Mesodermal cell (in vitro differentiated cells): ENCODE data around the gene LMCD1.

ENCODE experiments used
- H3K27ac ChIP-seq: 2 replicates; pipeline ENCODE4 v1.7.0; 2013; ENCODE audit warnings: mild to moderate bottlenecking, low read depth, low read length, moderate library complexity; ENCODE audit not compliant: severe bottlenecking
- H3K36me3 ChIP-seq: 2 replicates; pipeline ENCODE4 v1.7.1; 2013; ENCODE audit warnings: mild to moderate bottlenecking, low read length, moderate library complexity; ENCODE audit not compliant: control insufficient read depth, insufficient read depth
- H3K4me1 ChIP-seq: one replicate; pipeline ENCODE4 v1.7.1; 2013; ENCODE audit warnings: mild to moderate bottlenecking, low read length; ENCODE audit not compliant: insufficient read depth, control insufficient read depth, poor library complexity, severe bottlenecking
- H3K4me3 ChIP-seq: 2 replicates; pipeline ENCODE4 v1.7.0; 2013; ENCODE audit warnings: low read length, control low read depth, mild to moderate bottlenecking; ENCODE audit not compliant: insufficient read depth, poor library complexity, severe bottlenecking; ENCODE audit errors: extremely low read depth
- H3K9me3 ChIP-seq: 2 replicates; pipeline ENCODE4 v1.7.1; 2013; ENCODE audit warnings: mild to moderate bottlenecking, low read length, moderate library complexity; ENCODE audit not compliant: control insufficient read depth
- WGBS, 2 experiments: methylation state at CpG; one replicate each; pipeline ENCODE4 v1.1.5; 2013; ENCODE audit warnings: missing lambda C conversion rate in 2 of 2; ENCODE audit not compliant: insufficient coverage in 2 of 2; 5-methylcytosine and 5-hydroxymethylcytosine counted together

Gene LMCD1

GRCh38 chr3:8460815-8461456 is 40.7 kb upstream of the LMCD1 start:
- Histone ChIP-seq H3K27ac (no peak overlapping the region), H3K9me3 (no peaks in the 10 kb centered on the region), H3K36me3 (no peaks in the 10 kb centered on the region), H3K4me3 (no peak overlapping the region), H3K4me1 (peaks cover 3% of the 10 kb centered on the region)
- no CpG with 5 or more reads among the region's 3 CpGs for WGBS, 2 experiments

DNA sequence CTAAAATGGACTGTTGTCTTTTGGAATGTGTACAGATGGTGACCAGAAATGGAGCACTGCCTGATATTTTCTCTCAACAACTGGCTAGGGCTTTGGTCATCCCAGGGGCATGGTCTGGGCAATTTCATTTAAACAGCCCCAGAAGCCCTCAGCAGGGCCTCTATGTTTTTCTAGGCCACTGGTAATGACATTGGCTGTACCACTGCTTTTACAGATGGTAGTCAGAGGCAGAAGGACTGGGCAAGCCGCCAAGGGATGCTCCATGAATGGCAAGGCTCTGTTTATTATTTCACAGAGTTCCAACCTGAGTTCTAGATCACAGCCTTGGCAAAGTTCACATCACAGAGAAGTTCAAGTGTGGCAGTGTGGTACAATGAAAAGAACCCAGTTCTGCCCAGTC is 37.0 kb upstream of the LMCD1 start:
- H3K4me1 ChIP-seq, result no peaks in the 10 kb centered on the region
- WGBS, 2 experiments, result 90 to 100% methylated on average over 1 of the region's 1 CpG
- H3K4me3 ChIP-seq, result no peak overlapping the region
- H3K27ac ChIP-seq, result no peak overlapping the region
- H3K36me3 ChIP-seq, result no peaks in the 10 kb centered on the region
- no peaks in the 10 kb centered on the region for H3K9me3 ChIP-seq

GRCh38 chr3:8466526-8466925 is 35.1 kb upstream of the LMCD1 start:
- Histone ChIP-seq H3K4me1 (no peaks in the 10 kb centered on the region), H3K4me3 (no peak overlapping the region), H3K36me3 (no peaks in the 10 kb centered on the region), H3K9me3 (no peaks in the 10 kb centered on the region), H3K27ac (no peak overlapping the region)
- WGBS, 2 experiments, result no CpG with 5 or more reads among the region's 1 CpG

DNA sequence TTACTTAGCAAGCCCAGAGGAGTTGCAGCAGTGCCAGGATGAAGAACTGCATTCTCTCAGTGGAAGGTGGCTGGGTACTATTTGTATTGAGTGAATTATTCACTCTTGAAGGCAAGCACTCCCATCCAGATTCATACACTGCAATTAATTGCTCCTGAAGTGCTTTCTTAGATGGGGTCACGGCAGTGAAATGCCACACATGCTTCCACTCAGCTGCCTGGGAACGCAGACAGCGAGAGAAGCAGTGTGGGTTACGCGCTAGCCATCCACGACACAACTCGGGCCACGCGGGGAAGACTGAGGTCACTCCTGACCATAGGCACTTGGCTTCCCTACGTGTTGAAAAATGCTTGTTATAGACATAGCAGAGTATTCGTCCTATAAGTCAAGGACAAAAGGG is 30.8 kb upstream of the LMCD1 start:
- WGBS, 2 experiments, result 87 to 89% methylated on average over 10 to 11 of the region's 11 CpGs
- Histone ChIP-seq H3K4me1 (no peaks in the 10 kb centered on the region), H3K4me3 (no peak overlapping the region), H3K9me3 (no peaks in the 10 kb centered on the region), H3K36me3 (no peaks in the 10 kb centered on the region), H3K27ac (no peak overlapping the region)

- WGBS, 2 experiments, result 56 to 80% methylated on average over 1 to 2 of the region's 2 CpGs
- Histone ChIP-seq H3K4me3 (no peak overlapping the region), H3K4me1 (no peaks in the 10 kb centered on the region), H3K27ac (no peak overlapping the region), H3K36me3 (no peaks in the 10 kb centered on the region), H3K9me3 (no peaks in the 10 kb centered on the region)
Measured at GRCh38 chr3:8472549-8472948, 29.1 kb upstream of the LMCD1 start.

DNA sequence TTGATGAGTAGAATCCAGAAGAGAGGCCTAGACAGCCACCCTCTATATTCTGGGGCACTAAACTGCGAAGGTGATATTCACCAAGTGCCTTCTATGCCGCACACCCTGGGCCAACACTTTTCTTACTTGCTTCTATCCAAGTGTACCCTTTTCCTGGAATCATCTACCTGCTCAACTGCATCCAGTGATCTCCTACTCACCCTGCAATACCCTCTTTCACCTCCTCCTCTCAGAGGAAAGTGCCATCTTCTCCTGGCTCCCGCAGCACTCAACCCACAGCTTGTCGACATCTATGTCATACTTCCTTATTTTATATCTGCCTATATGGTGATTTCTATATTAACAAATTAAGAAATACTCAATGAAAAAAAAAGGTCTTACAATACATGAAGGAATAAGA is 28.6 kb upstream of the LMCD1 start:
- WGBS, 2 experiments, result 93 to 97% methylated on average over 2 of the region's 4 CpGs
- Histone ChIP-seq H3K27ac (no peak overlapping the region), H3K36me3 (no peaks in the 10 kb centered on the region), H3K4me3 (no peak overlapping the region), H3K9me3 (no peaks in the 10 kb centered on the region), H3K4me1 (no peaks in the 10 kb centered on the region)

DNA sequence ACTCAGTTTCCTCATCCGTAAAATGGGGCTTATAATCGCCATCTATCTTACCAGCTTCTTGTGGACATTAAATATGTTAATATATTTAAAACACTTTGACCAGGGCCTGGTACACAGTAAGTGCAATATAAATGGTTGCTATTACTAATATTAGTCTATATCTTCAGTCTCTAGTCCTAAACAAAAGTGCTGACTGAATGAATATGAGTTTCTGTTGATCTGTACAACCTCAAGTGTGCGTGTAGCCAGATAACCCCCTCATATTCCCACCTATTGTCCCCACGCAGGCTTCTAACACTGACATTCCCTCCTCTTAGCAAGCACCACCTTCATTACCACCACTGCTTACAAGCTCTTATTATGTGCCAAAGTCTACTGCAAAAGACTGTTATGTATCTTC is 27.6 kb upstream of the LMCD1 start:
- H3K4me1 ChIP-seq, result no peaks in the 10 kb centered on the region
- H3K27ac ChIP-seq, result no peak overlapping the region
- no peaks in the 10 kb centered on the region for H3K36me3 ChIP-seq
- WGBS, 2 experiments, result 80 to 100% methylated on average over 1 of the region's 4 CpGs
- H3K4me3 ChIP-seq, result no peak overlapping the region
- H3K9me3 ChIP-seq, result no peaks in the 10 kb centered on the region

GRCh38 chr3:8474991-8475390 is 26.6 kb upstream of the LMCD1 start:
- no peaks in the 10 kb centered on the region for H3K36me3 ChIP-seq
- H3K9me3 ChIP-seq, result no peaks in the 10 kb centered on the region
- no peak overlapping the region for H3K4me3 ChIP-seq
- WGBS, 2 experiments, result 90% methylated on average over 2 of the region's 2 CpGs; no CpG with 5 or more reads in 1 of the 2 experiments
- H3K4me1 ChIP-seq, result no peaks in the 10 kb centered on the region
- no peak overlapping the region for H3K27ac ChIP-seq

- Histone ChIP-seq H3K4me1 (peaks cover 5% of the 10 kb centered on the region), H3K27ac (no peak overlapping the region), H3K36me3 (no peaks in the 10 kb centered on the region), H3K4me3 (no peak overlapping the region), H3K9me3 (peaks cover 12% of the 10 kb centered on the region)
- WGBS, 2 experiments, result 0 to 100% methylated on average over 1 of the region's 3 CpGs
Measured at GRCh38 chr3:8480699-8481098, 20.9 kb upstream of the LMCD1 start.

- H3K27ac ChIP-seq, result no peak overlapping the region
- no peak overlapping the region for H3K4me3 ChIP-seq
- peaks cover 12% of the 10 kb centered on the region for H3K9me3 ChIP-seq
- H3K36me3 ChIP-seq, result no peaks in the 10 kb centered on the region
- 86% methylated on average over 1 of the region's 2 CpGs; no CpG with 5 or more reads in 1 of the 2 experiments for WGBS, 2 experiments
- peaks cover 5% of the 10 kb centered on the region for H3K4me1 ChIP-seq
Measured at GRCh38 chr3:8481380-8481779, 20.2 kb upstream of the LMCD1 start.

DNA sequence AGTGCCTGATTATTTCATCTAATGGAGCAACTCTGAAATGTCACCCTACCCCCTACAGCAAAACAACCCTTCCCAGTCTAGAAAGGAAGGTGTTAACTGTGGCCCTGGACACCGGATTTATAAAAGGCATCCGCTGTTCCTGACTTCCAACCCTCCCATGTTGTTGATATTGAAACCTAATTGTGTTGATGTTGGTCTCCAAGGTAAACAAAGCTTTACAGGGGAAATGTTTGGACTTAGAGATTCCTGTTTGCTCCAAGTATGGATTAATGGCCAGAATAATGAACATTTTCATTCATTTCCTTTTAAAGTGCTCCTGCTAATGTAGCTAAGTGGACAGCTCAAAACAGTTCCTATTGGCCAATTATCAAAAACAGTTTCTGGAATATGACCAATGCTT is 19.4 kb upstream of the LMCD1 start:
- Histone ChIP-seq H3K9me3 (peaks cover 12% of the 10 kb centered on the region), H3K4me1 (peaks cover 5% of the 10 kb centered on the region), H3K36me3 (no peaks in the 10 kb centered on the region), H3K27ac (no peak overlapping the region), H3K4me3 (no peak overlapping the region)
- WGBS, 2 experiments, result no CpG with 5 or more reads among the region's 2 CpGs
